ENCODE results near the gene NUDC. TPM values are rescaled to one million over a fixed set of nuclear protein-coding genes. Genes with fewer than 3 reads are reported as not detected.
"Not testable (repeated sequence)": the region's sequence is repeated elsewhere in the genome, so short reads cannot be mapped to it uniquely, and the experiment has no call there.

Gene NUDC
- total RNA-seq, 1 experiment from 2014 or later: 51.3 TPM

DNA sequence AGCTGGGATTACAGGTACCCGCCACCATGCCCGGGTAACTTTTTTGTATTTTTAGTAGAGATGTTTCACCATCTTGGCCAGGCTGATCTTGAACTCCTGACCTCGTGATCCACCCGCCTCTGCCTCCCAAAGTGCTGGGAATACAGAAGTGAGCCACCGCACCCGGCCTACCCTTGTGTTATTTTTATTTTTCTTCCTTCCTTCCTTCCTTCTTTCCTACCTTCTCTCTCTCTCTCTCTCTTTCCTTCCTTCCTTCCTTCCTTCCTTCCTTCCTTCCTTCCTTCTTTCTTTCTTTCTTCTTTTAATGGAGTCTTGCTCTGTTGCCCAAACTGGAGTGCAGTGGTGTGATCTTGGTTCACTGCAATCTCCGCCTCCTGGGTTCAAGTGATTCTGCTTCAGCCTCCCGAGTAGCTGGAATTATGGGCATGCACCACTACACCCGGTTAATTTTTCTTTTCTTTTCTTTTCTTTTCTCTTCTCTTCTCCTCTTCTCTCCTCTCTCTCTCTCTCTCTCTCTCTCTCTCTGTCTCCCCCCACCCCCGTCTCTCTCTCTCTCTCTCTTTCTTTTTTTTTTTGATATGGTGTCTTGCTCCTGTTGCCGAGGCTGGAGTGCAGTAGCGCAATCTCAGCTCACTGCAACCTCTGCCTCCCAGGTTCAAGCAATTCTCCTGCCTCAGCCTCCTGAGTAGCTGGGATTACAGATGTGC, 68.0 kb downstream of the NUDC start:
- DNase-seq (ENCODE audit: low read depth): not testable (repeated sequence)

GRCh38 chr1:26991310-26992116, 70.0 kb downstream of the NUDC start:
- no peak for DNase-seq (ENCODE audit: low read depth)

DNA sequence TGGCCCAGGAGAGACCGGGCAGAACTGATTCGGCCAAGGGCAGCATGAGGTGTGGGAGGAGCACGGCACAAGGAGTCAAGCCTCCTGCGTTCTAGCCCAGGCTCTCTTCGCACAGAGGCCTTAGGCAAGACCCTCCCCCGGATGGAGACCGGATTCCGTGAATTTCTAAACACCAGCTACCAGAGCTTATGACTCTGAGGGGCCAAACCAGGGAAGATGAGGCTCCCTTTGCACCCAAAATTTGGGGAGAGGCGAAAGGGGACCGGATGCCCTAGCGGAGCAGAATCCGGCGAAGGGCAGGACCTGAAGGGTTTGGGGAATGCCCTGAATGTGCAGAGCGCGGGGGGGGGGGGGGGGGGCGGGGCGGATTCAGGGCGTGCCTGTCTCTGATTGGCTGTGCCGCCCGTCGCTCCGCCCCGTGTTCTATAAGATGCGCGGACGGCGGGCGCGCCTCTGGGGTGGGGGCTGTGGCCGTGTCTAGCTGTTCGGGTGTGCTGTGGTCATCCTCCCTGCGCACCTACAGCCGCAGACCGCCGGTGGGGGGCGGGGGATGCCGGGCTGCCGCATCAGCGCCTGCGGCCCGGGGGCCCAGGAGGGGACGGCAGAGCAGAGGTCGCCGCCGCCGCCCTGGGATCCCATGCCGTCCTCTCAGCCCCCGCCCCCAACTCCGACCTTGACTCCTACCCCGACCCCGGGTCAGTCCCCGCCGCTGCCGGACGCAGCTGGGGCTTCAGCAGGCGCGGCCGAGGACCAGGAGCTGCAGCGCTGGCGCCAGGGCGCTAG, 71.9 kb downstream of the NUDC start, which contains the start of gene TRNP1:
TRNP1 (plus strand) TSS at position 456 of the 783 bp plus-strand sequence; CDS start at position 551, 95 bp downstream.
- peak; percentile 61 for DNase-seq (ENCODE audit: low read depth)

DNA sequence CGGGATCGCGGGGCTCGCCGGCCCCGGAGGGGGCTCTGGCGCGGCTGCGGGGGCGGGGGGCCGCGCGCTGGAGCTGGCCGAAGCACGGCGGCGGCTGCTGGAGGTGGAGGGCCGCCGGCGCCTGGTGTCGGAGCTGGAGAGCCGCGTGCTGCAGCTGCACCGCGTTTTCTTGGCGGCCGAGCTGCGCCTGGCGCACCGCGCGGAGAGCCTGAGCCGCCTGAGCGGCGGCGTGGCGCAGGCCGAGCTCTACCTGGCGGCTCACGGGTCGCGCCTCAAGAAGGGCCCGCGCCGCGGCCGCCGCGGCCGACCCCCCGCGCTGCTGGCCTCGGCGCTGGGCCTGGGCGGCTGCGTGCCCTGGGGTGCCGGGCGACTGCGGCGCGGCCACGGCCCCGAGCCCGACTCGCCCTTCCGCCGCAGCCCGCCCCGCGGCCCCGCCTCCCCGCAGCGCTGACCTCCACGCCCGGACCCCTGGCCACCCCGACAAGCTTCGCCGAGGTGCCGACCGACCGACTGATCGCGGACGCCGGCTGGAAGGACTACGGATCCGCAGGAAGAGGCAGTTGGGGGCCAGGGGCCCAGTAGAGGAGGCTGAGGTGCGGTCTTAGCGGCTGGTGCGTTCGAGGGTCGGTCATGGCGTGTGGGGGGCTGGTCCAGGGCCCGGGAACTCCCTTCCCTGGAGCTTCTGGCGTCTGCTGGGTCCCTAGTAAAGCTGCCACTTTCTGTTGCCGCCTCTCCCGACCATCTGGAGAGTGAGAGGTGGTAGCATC, 72.7 kb downstream of the NUDC start:
- DNase-seq (ENCODE audit: low read depth): no peak

DNA sequence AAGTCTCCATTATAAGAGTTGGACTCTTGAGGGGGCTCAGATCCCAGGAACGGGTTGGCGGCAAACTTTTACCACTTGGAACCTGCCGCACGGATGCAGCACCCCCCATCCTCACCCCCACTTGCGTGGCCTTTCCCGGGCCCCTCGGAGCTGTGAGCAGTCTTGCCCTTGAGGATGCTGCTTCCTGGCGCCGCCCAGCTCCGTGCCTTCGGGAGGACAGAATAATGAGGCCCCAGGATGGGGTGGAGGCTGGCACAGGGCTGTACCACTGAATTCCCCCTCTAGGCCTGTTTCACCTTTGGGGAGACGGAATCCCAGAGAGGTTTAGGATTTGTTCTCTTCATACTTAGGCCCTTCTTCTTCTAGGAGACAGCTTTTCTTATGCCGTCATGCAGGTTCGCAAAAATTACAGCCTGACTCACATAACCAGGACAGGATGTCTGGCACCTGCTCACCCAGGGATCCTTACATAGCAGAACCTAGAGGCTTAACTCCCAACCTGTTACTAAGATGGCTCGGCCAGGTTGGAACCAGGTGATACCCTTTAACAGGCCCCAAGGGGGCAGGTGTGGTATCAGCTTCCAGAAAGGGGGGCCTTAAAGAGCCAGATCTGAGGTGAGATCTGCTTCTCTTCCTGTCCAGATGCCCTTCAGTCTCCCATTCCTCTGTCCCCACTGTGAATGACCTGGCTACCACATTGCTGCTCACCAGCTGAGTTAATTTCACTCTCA, 73.4 kb downstream of the NUDC start:
- DNase-seq (ENCODE audit: low read depth): no peak

DNA sequence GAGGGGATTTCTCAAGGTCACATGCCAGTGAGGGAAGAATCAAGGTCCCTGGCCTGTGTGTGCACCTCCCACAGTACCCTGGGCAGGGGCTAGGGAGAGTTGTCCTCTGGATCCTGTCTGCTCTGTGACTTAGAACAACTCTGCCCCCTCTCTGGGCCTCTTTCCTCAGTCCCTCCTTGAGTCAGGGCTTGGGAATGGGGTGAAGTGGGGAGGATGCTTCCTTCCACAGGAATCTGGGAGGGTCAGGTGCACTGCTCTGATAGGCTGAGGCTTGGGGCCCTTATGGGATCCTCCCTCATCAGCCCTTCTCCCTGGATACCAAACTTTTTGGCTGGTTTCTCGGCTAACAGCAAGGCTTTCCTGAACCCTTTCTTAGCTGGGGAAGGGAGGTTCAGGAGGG, 74.5 kb downstream of the NUDC start:
- DNase-seq (ENCODE audit: low read depth): no peak

Other genes with a start within 250 kb of the NUDC start
- 12.5 and 15.4 TPM in 2 replicates for gene ARID1A, start 225.7 kb upstream of the NUDC start, total RNA-seq (2014; rRNA removed; shearing (Covaris generic))
- gene PIGV, start 133.8 kb upstream of the NUDC start, total RNA-seq (2014; rRNA removed; shearing (Covaris generic)): 18.5 and 24.4 TPM in 2 replicates
- 11.1 and 20.8 TPM in 2 replicates for gene ZDHHC18, start 95.1 kb upstream of the NUDC start, total RNA-seq (2014; rRNA removed; shearing (Covaris generic))
- gene SFN, start 58.6 kb upstream of the NUDC start, total RNA-seq (2014; rRNA removed; shearing (Covaris generic)): not detected in 2 replicates
- gene GPN2, start 31.5 kb upstream of the NUDC start, total RNA-seq (2014; rRNA removed; shearing (Covaris generic)): 9.4 and 20.4 TPM in 2 replicates
- 4.7 and 5.7 TPM in 2 replicates for gene GPATCH3, start 21.3 kb upstream of the NUDC start, total RNA-seq (2014; rRNA removed; shearing (Covaris generic))
- not detected in 2 replicates for gene NR0B2, start 7.8 kb upstream of the NUDC start, total RNA-seq (2014; rRNA removed; shearing (Covaris generic))
- gene KDF1, start 38.7 kb downstream of the NUDC start, total RNA-seq (2014; rRNA removed; shearing (Covaris generic)): not detected in 2 replicates
- gene TRNP1, start 71.9 kb downstream of the NUDC start, total RNA-seq (2014; rRNA removed; shearing (Covaris generic)): 4.2 and 4.6 TPM in 2 replicates
- gene TENT5B, start 91.1 kb downstream of the NUDC start, total RNA-seq (2014; rRNA removed; shearing (Covaris generic)): 2.4 and 2.8 TPM in 2 replicates
- 11.1 and 11.4 TPM in 2 replicates for gene SLC9A1, start 233.4 kb downstream of the NUDC start, total RNA-seq (2014; rRNA removed; shearing (Covaris generic))

Measured in RPMI7951 (cell line).